Spleen (tissue), 11 donors: ENCODE results near the gene MARCHF4. TPM values are rescaled to one million over a fixed set of nuclear protein-coding genes. Genes with fewer than 3 reads are reported as not detected.
"Not testable (repeated sequence)": the region's sequence is repeated elsewhere in the genome, so short reads cannot be mapped to it uniquely, and the experiment has no call there.

Source experiments
- DNase-seq: peaks from one replicate; pipeline ENCODE4 v3.0.0-alpha.2; 2020
- H3K27ac ChIP-seq, 8 donors: fragments of 200-600 bp; sonication (generic) in 7 of 8; 1 replicate in 4 of 8; 2 replicates in 4 of 8; pipeline versions ENCODE4 v1.5.0 to v1.8.0; 2016 to 2021; ENCODE audit warnings: inconsistent platforms in 4 of 8, mild to moderate bottlenecking in 4 of 8, moderate library complexity in 1 of 8
- H3K27me3 ChIP-seq, 7 donors: fragments of 200-600 bp; sonication (generic) in 6 of 7; replicated peaks in 1 of 7; 1 replicate in 4 of 7; 2 replicates in 3 of 7; pipeline versions ENCODE4 v1.5.0 to v1.8.0; 2016 to 2021; ENCODE audit warnings: inconsistent platforms in 3 of 7, mild to moderate bottlenecking in 1 of 7
- H3K36me3 ChIP-seq, 6 donors: fragments of 200-600 bp; sonication (generic) in 5 of 6; 1 replicate in 4 of 6; 2 replicates in 2 of 6; pipeline versions ENCODE4 v1.5.0 to v1.8.0; 2016 to 2021; ENCODE audit warnings: inconsistent platforms in 2 of 6
- H3K4me1 ChIP-seq, 6 donors: fragments of 200-600 bp; sonication (generic) in 5 of 6; 1 replicate in 3 of 6; 2 replicates in 3 of 6; pipeline versions ENCODE4 v1.5.0 to v1.8.0; 2016 to 2021; ENCODE audit warnings: inconsistent platforms in 3 of 6
- H3K4me3 ChIP-seq, 8 donors: fragments of 200-600 bp; sonication (generic) in 7 of 8; 1 replicate in 4 of 8; 2 replicates in 4 of 8; pipeline versions ENCODE4 v1.5.0 to v1.8.0; 2016 to 2021; ENCODE audit warnings: inconsistent platforms in 4 of 8, mild to moderate bottlenecking in 4 of 8, moderate library complexity in 2 of 8
- H3K9me3 ChIP-seq, 8 donors: fragments of 200-600 bp; sonication (generic) in 7 of 8; 1 replicate in 4 of 8; 2 replicates in 4 of 8; pipeline versions ENCODE4 v1.5.0 to v1.8.0; 2016 to 2021; ENCODE audit warnings: inconsistent platforms in 4 of 8
- POLR2A ChIP-seq, 3 donors: fragments of 450-650 bp; IDR thresholded peaks; one replicate each; pipeline ENCODE4 v1.5.1; 2017; ENCODE audit warnings: antibody characterized with exemption in 3 of 3, mild to moderate bottlenecking in 1 of 3
- POLR2AphosphoS5 ChIP-seq, 3 donors: sonication (generic); formaldehyde crosslinking; IDR thresholded peaks; one replicate each; pipeline ENCODE4 v1.5.1; 2017; ENCODE audit warnings: antibody characterized with exemption in 3 of 3
- WGBS, 5 donors: extraction: QIAGEN DNeasy Blood & Tissue Kit in 3 of 5; methylation state at CpG; one replicate each; pipeline versions ENCODE4 v1.1.5 to v1.1.7; 2013 to 2018; 5-methylcytosine and 5-hydroxymethylcytosine counted together
- intact Hi-C: fragments of 100-400 bp; cut with DNase I; formaldehyde crosslinking; loops from one replicate; pipeline ENCODE4 v1.15.0; 2023; ENCODE audit warnings: low total_unique reads
- polyA plus RNA-seq, 3 donors: library from polyadenylated mRNA; stranded (reverse); fragments of 200-250 nt; gene quantifications; one replicate each; pipeline ENCODE4 v1.2.1, GENCODE V29; 2013
- total RNA-seq, 7 donors: library from RNA; depleted of rRNA in 3 of 7; stranded (reverse); fragments of >200 nt in 3 of 7; fragmentation: NEBNext Ultra II Directional in 4 of 7; extraction: Animal tissue kit (Norgen Biotek cat#: 25700) in 4 of 7; gene quantifications; one replicate each; pipeline versions ENCODE4 v1.1.0 to v1.2.1, GENCODE V29; 2016 to 2021
- TF ChIP-seq, protein P1 (sequence below), 11 experiments: fragments of 200-600 bp in 7 of 11; fragments of 450-650 bp in 4 of 11; sonication (generic) in 4 of 11; IDR thresholded peaks in 8 of 11; conservative IDR thresholded peaks in 3 of 11; 1 replicate in 7 of 11; 2 replicates in 4 of 11; pipeline versions ENCODE4 v1.4.0 to v1.8.0; 2016 to 2021; ENCODE audit warnings: antibody characterized with exemption in 11 of 11, inconsistent platforms in 4 of 11, mild to moderate bottlenecking in 1 of 11
- donor health status: healthy with polysubstance abuse.
- donor health status: DM: no; HTN: no; CAD: no; lungs with moderate emphysema.
- donor health status: DM: no; HTN: no; CAD: no.
- donor health status: Bipolar disorder and iron deficiency.
- donor health status: healthy.
- donor health status: DM: no; HTN: no; CAD: no.
- donor health status: DM: yes; HTN: yes; CAD: no.

MARCHF4 gene
- total and polyA plus RNA-seq, 10 donors: not detected

DNA sequence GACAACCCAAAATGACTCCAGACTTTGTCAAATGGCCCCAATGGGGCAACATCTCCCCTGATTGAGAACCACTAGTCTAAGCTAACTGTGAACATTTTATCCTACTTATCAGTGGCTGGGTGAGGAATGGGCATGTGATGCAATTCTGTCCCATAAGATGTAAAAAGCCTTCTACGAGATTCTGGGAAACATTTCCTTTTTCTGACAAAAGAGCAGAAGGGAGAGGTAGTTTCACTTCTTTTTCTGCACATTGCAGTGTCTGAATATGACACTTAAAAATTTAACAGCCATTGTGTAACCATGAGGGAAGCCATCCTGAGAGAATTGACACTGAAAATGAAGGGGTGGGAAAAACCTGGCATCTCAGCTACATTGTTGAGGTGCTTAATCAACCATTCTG lies 17.3 kb upstream of the MARCHF4 start:
- intact Hi-C loops: no loop called here
- Histone ChIP-seq H3K27me3 (no peaks in the 10 kb centered on the region), H3K4me3 (no peak overlapping the region), H3K36me3 (no peaks in the 10 kb centered on the region), H3K4me1 (no peaks in the 10 kb centered on the region), H3K27ac (no peak overlapping the region), H3K9me3 (peaks cover 0 to 4% (median 0%) of the 10 kb centered on the region in 8 donors)
- TF ChIP-seq POLR2A (IDR thresholded peaks at IDR 0.05): no peak
- TF ChIP-seq, protein P1, sequence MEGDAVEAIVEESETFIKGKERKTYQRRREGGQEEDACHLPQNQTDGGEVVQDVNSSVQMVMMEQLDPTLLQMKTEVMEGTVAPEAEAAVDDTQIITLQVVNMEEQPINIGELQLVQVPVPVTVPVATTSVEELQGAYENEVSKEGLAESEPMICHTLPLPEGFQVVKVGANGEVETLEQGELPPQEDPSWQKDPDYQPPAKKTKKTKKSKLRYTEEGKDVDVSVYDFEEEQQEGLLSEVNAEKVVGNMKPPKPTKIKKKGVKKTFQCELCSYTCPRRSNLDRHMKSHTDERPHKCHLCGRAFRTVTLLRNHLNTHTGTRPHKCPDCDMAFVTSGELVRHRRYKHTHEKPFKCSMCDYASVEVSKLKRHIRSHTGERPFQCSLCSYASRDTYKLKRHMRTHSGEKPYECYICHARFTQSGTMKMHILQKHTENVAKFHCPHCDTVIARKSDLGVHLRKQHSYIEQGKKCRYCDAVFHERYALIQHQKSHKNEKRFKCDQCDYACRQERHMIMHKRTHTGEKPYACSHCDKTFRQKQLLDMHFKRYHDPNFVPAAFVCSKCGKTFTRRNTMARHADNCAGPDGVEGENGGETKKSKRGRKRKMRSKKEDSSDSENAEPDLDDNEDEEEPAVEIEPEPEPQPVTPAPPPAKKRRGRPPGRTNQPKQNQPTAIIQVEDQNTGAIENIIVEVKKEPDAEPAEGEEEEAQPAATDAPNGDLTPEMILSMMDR (IDR thresholded peaks at IDR 0.05 in 8 of 11, conservative IDR thresholded peaks at IDR 0.05 in 3 of 11): no peak
- no peak for TF ChIP-seq POLR2AphosphoS5 (IDR thresholded peaks at IDR 0.05)
- 32 to 63% (median 45%) methylated on average over 1 of the region's 1 CpG for WGBS, 5 donors
- no peak for DNase-seq

DNA sequence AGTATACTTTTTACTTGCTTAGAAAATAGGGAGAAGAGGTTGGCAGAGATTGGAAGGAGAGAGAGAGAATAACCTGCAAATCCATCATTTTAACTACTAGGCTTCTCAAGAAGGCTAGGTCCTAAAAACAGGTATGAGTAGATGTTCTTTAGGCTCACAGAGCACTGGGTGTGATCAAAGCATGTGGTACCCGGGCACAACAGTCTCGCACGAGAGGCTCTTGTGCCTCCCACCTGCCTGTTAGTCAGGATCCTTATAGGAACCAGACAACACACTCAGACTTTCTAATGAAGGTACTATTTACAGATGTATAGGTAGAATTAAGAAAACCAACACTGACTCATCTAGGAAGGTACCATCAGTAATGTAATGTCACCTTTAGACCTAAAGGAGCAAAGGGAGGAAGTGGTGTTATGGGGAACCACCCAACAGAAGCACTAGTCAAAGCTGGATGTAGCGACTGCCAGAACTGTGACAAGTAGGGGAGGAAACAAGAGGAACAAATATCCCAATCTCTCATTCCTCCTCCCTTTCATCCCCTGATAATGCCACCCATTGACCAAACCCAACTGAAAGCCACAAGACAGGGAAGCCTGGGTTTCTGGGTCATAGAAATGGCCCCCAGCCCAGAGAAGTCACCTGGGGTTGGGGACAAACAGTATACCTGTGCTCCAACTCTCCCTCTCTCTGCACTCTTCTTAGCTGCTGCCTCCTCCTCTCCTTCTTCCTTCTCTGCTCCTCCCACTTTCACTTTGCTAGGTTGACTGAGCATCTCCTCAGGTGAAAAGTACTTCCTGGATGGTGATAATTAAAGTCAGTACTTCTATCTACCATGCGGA lies 16.0 kb upstream of the MARCHF4 start:
- Histone ChIP-seq H3K4me1 (no peaks in the 10 kb centered on the region), H3K4me3 (no peak overlapping the region), H3K27ac (no peak overlapping the region), H3K36me3 (no peaks in the 10 kb centered on the region), H3K9me3 (peaks cover 0 to 4% (median 0%) of the 10 kb centered on the region in 8 donors), H3K27me3 (no peaks in the 10 kb centered on the region)
- TF ChIP-seq, protein P1 (IDR thresholded peaks at IDR 0.05 in 8 of 11, conservative IDR thresholded peaks at IDR 0.05 in 3 of 11): no peak
- TF ChIP-seq POLR2A (IDR thresholded peaks at IDR 0.05) (no peak), POLR2AphosphoS5 (IDR thresholded peaks at IDR 0.05) (no peak)
- 65 to 81% (median 75%) methylated on average over 5 of the region's 5 CpGs for WGBS, 5 donors
- no peak for DNase-seq
- intact Hi-C loops: no loop called here

- no peaks in the 10 kb centered on the region for H3K4me1 ChIP-seq
- no peaks in the 10 kb centered on the region for H3K36me3 ChIP-seq
- H3K27ac ChIP-seq: no peak overlapping the region
- TF ChIP-seq, protein P1 (IDR thresholded peaks at IDR 0.05 in 8 of 11, conservative IDR thresholded peaks at IDR 0.05 in 3 of 11): no peak
- no peak for TF ChIP-seq POLR2AphosphoS5 (IDR thresholded peaks at IDR 0.05)
- TF ChIP-seq POLR2A (IDR thresholded peaks at IDR 0.05): no peak
- H3K27me3 ChIP-seq: no peaks in the 10 kb centered on the region
- whole genome bisulfite sequencing, 5 donors: 88 to 97% (median 95%) methylated on average over 2 of the region's 2 CpGs
- no peak for DNase-seq
- H3K9me3 ChIP-seq: peaks cover 0 to 4% (median 0%) of the 10 kb centered on the region in 8 donors
- intact Hi-C loops: no loop called here
- H3K4me3 ChIP-seq: no peak overlapping the region
Observed at GRCh38 chr2:216387262-216387661, 15.0 kb upstream of the MARCHF4 start.

DNA sequence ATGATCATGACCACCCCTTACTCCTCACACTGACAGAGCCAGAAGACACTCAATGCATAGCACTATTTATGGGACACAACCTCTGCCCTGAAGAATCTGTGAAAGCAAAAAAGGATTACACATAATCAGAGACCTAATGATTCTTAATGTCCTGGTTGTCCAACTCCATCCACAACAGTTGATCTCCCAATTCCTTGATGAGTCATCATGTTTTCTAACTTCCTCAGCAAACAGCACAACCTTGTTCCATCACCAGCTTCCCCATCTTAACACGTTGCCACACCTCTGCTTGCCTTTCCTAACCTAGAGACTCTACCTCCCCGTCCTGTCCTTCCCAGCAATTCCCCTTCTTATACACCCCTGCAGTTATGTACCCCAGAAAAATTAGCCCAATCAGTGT lies 13.2 kb upstream of the MARCHF4 start:
- intact Hi-C loops: no loop called here
- Histone ChIP-seq H3K36me3 (no peaks in the 10 kb centered on the region), H3K27ac (no peak overlapping the region), H3K27me3 (no peaks in the 10 kb centered on the region), H3K4me3 (no peak overlapping the region), H3K9me3 (peaks cover 0 to 4% (median 0%) of the 10 kb centered on the region in 8 donors), H3K4me1 (no peaks in the 10 kb centered on the region)
- no peak for DNase-seq
- TF ChIP-seq POLR2A (IDR thresholded peaks at IDR 0.05): no peak
- no peak for TF ChIP-seq POLR2AphosphoS5 (IDR thresholded peaks at IDR 0.05)
- TF ChIP-seq, protein P1 (IDR thresholded peaks at IDR 0.05 in 8 of 11, conservative IDR thresholded peaks at IDR 0.05 in 3 of 11): no peak
- 29 to 65% (median 45%) methylated on average over 2 of the region's 2 CpGs for WGBS, 5 donors

GRCh38 chr2:216384409-216384808 lies 12.1 kb upstream of the MARCHF4 start:
- H3K9me3 ChIP-seq, intact Hi-C loops, H3K27me3 ChIP-seq, H3K27ac ChIP-seq, DNase-seq, H3K36me3 ChIP-seq, H3K4me3 ChIP-seq, H3K4me1 ChIP-seq: not testable (repeated sequence)
- 83 to 91% (median 86%) methylated on average over 2 of the region's 2 CpGs for WGBS, 5 donors
